Measurements from ENCODE around the gene SLAMF1.

The SLAMF1 gene

DNA sequence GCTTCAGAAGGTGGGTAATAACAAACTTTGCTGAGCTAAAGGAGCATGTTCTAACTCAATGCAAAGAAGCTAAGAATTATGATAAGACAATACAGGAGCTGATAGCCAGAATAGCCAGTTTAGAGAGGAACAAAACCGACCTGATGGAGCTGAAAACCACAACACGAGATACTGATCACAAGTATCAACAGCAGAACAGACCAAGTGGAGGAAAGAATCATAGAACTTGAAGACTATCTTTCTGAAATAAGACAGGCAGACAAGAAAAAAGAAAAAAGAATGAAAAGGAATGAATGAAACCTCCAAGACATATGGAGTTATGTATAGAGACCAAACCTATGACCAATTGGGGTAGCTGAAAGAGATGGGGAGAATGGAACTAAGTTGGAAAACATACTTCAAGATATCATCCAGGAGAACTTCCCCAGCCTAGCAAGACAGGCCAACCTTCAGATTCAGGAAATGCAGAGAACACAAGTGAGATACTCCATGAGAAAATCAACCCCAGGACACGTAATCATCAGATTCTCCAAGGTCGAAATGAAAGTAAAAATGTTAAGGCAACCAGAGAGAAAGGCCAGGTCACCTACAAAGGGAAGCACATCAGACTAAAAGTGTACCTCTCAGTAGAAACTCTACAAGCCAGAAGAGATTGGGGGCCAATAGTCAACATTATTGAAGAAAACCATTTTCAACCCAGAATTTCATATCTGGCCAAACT, 88.0 kb downstream of the SLAMF1 start:
- no peak for DNase-seq
